CD4-positive, alpha-beta T cell treated with Interferon gamma for 1 hour (primary cell): ENCODE results near the gene SLC35G3.
"Not testable (repeated sequence)": the region's sequence is repeated elsewhere in the genome, so short reads cannot be mapped to it uniquely, and the experiment has no call there.

ENCODE experiments used
- DNase-seq: peaks from one replicate; pipeline ENCODE4 v3.0.0-alpha.2; 2020

SLC35G3 gene

DNA sequence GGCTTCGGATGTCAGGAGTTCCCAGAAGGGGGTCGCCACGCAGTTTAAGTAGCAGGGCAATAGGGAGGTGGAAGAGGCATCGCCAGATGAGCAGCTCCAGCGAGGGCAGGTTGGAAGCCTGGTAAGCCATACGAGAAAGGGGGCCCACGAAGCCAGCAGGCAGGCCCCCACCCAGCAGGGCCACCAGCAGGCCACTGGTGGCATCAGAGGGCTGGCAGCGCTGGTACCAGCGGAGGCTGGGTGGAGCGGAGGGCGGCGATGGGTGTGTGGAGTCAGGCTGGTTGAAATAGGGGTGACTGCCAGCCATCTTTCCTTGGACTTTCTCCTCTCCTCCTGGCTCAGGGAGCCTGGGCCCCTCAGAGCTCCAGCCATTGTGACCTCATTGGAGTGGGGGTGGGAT is at the start of gene SLC35G3:
Gene SLC35G3, minus strand, starts transcription at position 393 of the 400 bp plus-strand sequence. Its CDS starts 86 bp downstream, at position 307.
- not testable (repeated sequence) for DNase-seq

DNA sequence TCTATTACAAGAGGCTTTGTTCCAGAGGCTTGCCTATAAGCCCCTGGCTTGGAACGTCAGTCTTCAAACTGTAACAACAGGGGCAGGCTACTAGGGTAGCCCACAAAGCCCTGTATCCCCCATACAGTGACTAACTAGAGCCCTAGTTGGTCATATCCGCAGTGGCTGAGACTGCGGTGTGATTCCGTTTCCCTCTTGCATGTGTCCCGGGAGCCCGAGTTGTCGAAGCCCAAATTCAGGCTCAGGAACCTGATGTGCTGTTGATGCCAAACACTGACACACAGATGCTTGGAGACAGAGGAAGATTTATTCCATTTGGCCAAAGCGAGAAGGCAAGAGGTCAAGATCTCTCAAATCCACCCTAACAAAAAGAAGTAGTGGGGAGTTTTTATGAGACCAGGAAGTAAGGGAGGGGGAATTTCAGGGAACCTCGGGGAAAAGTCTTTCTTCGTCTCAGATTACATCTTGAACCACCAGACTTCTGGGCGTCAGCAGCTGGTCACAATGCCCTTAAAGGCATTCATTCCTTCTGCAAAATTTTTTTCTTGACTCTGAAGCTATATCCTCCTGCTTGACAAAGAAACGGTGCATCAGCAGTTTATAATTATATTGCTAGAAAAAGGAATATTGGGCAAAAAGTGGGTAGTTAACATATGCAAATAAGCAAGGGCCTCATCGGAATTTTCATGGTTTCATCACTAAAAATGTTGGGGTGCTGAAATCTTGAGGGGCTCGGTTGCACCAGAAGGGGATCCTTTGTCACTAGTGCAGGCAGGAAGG is 49.6 kb upstream of the SLC35G3 start:
- DNase-seq: peak; percentile 46

- DNase-seq: peak; percentile 93
Observed at GRCh38 chr17:35242805-35243560, 48.8 kb upstream of the SLC35G3 start, which contains the start of gene SLFN5. Gene SLFN5, plus strand, starts transcription at chr17:35243072. Its CDS starts 15,619 bp downstream, at chr17:35258691.

DNA sequence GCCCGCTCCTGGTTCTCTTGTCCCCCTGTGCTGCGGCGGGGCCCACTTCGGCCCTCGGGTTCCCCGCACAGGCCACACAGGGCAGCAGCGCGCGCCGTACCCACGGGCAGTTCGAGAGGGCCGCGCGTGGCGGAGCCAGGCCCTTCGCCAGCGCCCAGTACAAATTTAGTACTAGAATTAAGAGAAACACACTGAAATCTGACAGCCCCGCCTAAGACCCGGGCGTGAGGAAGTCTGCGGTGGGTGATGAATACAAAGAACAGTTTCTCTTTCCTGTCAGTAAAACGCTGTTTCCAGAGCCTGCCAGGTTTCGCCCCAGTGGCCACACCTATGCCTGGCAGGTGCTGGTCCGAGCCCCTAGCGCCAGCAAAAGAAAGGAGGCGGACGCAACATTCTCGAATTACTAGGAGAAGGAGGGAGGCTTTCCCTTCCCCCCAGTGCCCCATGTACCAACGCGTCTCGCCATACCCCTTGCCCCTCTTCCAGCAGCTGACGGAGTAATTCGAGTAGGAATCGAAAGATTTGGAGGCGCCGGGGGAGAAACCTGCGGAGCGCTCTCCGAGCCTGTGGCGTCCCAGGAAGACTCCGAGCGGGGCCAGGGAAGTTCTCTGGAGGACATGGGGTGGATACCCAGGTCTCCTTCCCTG is 48.1 kb upstream of the SLC35G3 start:
- peak; percentile 85 for DNase-seq

DNA sequence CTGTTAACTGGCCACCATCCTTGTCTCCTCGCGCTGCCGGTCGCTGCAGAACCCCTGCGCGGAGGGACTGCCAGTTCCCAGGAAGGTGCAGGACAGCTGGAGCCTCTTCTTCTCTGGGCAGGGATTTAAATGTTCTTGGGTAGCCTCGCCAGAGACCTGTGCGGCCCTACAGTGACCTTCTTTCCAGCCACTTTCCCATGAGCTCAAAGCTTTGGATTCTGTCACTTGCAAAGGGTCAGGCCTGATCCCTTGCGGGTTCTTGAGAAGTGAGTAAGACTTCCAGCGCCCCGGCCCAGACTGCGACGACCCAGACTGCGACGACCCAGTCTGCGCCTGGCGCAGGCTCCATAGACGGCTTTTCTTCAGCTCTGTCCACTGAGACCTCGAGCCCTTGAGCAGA is 47.3 kb upstream of the SLC35G3 start:
- DNase-seq: peak; percentile 2

DNA sequence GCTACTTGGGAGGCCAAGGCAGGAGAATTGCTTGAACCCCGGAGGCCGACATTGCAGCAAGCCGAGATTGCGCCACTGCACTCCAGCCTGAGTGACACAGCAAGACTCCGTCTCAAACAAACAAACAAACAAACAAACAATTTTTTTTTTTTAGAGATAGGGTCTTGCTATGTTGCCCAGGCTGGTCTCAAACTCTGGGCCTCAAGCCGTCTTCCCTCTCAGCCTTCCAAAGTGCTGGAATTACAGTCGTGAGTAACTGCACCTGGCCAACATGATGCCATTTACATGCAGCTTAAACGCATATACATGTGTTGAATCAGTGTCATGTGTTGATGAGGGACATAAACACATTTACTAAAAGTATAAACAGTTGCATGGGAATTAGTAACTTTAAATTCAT is 46.7 kb upstream of the SLC35G3 start:
- no peak for DNase-seq

DNA sequence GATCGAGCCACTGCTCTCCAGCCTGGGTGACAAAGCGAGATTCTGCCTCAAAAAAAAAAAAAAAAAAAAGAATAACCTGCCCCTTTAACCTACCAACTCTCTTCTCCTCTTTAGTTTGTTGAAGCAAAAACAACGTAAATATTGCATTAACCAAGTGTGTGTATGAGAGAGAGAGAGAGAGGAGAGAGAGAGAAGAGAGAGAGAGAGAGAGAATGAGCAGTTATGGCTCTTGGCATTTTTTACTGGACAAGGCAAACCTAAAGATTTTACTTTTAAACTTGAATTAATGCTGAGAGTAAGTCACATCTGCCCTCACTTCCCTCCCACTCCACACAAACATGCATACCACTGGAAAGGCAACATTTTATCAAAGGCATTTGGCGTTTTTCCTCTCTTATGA is 45.6 kb upstream of the SLC35G3 start:
- no peak for DNase-seq

DNA sequence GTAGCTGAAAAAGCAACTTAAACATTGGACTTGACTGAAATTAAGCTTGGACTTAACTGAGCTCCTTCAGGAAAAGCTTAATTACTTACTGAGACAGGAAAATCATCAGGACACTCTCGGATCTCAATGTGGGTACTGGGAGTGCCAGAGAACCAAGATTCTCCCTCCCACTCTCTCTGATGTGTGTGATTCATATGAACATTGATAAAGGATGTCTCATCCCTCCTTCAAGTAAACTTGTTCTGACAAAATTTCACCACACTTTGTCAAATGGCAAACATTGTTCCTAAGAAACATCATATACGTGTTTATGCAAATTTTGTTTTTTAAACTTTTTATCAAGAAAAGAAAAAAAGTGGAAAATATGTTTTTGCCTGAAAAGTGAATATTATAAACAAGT is 44.6 kb upstream of the SLC35G3 start:
- no peak for DNase-seq

- no peak for DNase-seq
Observed at GRCh38 chr17:35236821-35237220, 42.6 kb upstream of the SLC35G3 start.

DNA sequence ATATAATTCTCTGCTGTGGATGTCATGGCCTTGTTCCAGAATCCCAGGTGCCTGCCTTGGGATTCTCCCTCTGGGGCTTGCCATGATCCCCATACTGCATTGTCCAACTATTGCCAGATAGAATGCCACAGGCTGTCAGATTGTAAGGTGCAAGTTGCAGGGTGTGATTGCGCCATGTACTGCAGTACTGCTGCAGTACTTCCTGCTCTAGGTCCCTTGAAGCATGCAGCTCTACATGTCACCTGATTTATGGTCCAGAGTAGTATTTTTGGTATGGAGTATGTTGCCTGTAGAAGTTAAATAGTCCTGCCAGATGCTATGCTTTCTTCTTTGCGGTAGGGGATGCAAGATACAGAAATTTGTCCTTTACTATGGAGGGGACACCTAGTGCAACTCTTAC is 41.7 kb upstream of the SLC35G3 start:
- no peak for DNase-seq

- DNase-seq: no peak
Observed at GRCh38 chr17:35235289-35235688, 41.1 kb upstream of the SLC35G3 start.

GRCh38 chr17:35234315-35234714 is 40.1 kb upstream of the SLC35G3 start:
- not testable (repeated sequence) for DNase-seq

GRCh38 chr17:35229638-35230037 is 35.4 kb upstream of the SLC35G3 start:
- DNase-seq: no peak

DNA sequence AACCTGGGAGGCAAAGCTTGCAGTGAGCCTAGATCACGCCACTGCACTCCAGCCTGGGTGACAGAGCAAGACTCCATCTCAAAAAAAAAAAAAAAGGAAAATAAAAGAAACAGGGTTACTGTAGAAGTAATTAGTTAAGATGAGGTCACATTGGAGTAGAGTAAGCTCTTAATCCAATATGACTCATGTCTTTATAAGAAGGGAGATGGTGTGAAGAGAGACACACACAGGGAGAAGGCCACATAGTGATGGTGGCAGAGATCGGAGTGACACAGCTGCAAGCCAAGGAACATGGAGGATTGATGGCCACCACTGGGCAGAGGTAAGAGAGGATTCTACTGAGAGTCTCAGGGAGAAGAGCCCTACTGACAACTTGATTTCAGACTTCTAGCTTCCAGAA is 33.4 kb upstream of the SLC35G3 start:
- no peak for DNase-seq

- no peak for DNase-seq
Observed at GRCh38 chr17:35224436-35224835, 30.2 kb upstream of the SLC35G3 start.

- DNase-seq: no peak
Observed at GRCh38 chr17:35222452-35222851, 28.3 kb upstream of the SLC35G3 start.

DNA sequence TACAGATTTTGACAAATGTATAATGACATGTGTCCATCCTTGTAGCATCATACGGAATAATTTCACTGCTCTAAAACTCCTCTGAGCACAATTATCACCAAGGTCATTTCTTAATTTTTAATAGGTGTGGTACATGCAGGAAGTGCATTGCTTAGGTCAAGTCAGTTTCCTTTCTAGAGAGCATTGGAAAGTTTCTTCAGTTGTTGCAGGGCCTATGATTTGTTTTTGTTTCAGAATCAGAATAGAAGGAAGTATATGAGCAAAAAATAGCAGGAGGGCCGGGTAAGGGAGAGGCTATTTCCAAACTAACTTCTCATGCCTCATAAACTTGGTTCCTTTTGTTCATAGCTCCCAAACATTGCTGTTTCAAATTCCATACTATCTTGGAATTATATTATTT is 24.7 kb upstream of the SLC35G3 start:
- no peak for DNase-seq

GRCh38 chr17:35217107-35217506 is 22.9 kb upstream of the SLC35G3 start:
- DNase-seq: no peak

DNA sequence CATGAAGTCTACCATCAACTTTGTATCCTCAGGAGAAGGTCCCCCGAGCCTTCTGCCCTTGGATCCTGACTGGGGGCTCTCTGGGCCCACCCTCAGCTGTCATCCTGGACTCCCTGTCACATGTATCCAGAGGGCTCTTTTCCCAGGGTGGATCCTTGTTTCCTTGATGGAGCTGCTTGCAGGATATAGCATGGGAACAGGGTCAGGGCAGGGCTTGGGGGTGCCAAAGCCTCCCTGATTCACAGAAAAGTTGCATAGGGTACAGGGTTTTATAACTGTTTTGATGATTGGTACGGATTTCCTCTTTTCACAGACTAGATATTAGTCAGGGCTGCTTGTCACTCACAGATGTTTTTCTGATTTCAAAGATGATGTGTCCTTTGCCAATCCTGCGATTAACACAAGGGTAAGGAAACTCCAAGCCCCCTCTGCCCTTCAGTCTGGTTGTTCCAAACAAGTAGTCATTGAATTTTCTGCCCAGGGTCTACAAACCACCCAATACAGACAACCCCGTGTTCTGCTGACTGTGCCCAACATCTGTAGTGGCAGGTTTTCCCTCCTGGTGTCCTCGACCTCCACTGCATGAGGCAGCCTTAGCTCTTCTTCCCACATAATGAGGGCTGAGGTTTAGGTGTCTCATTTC is 20.6 kb upstream of the SLC35G3 start:
- DNase-seq: no peak

DNA sequence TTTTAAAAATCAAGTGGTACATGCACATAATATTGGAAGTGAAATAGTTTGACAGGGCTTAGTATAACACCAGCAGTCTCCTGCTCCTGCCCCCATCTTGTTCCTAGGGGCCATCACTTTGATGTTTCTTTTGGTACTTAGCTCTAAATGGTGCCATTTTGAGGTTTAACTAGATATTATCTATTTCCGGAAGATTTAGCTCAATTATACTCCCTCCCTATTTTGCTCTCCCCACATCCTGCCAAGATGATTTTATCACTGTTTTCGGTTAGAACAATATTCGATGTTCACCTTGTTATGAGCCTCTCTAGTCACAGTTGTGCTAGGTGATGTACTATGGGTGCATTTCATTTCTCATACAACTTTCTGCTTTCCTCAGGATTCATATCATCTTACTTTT is 20.0 kb upstream of the SLC35G3 start:
- DNase-seq: peak; percentile 16

GRCh38 chr17:35213412-35213940 is 19.3 kb upstream of the SLC35G3 start:
- DNase-seq: no peak

DNA sequence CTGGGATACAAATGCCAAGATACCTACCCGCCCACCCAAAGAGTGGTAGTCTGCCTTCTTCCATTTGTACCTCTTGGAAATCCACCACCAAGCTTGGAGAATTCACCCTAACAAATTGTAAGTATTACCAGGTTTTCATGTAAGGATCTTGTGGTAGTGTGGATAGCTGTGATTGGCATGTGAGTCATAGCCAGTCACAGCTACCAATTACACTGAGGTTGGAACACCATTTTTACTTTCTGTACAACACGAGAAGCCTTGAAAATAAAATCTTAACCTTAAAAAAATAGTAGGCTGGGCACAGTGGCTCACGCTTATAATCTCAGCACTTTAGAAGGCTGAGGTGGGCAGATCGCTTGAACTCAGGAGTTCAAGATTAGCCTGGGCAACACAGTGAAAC is 18.5 kb upstream of the SLC35G3 start:
- no peak for DNase-seq

GRCh38 chr17:35210741-35211140 is 16.5 kb upstream of the SLC35G3 start:
- peak; percentile 21 for DNase-seq
